ENCODE data around the gene CCDC188.

The CCDC188 gene

GRCh38 chr22:20150381-20151275 lies at the start of gene CCDC188:
Gene CCDC188 (minus strand): TSS chr22:20151055. CDS start chr22:20150986, 69 bp downstream.
- in situ Hi-C loops (cut with HindIII; ENCODE audit: low sequenced_read_pairs): no loop called here

- in situ Hi-C loops (cut with HindIII; ENCODE audit: low sequenced_read_pairs): no loop called here
Measured at GRCh38 chr22:20199906-20200305, 49.1 kb upstream of the CCDC188 start.

- in situ Hi-C loops (cut with HindIII; ENCODE audit: low sequenced_read_pairs): no loop called here
Measured at GRCh38 chr22:20199413-20199842, 48.6 kb upstream of the CCDC188 start.

- in situ Hi-C loops (cut with HindIII; ENCODE audit: low sequenced_read_pairs): no loop called here
Measured at GRCh38 chr22:20198557-20199319, 47.9 kb upstream of the CCDC188 start.

GRCh38 chr22:20197407-20198030 lies 46.7 kb upstream of the CCDC188 start:
- in situ Hi-C loops (cut with HindIII; ENCODE audit: low sequenced_read_pairs): no loop called here

- in situ Hi-C loops (cut with HindIII; ENCODE audit: low sequenced_read_pairs): no loop called here
Measured at GRCh38 chr22:20196094-20196842, 45.4 kb upstream of the CCDC188 start.

GRCh38 chr22:20194681-20195593 lies 44.1 kb upstream of the CCDC188 start:
- in situ Hi-C loops (cut with HindIII; ENCODE audit: low sequenced_read_pairs): no loop called here

- in situ Hi-C loops (cut with HindIII; ENCODE audit: low sequenced_read_pairs): no loop called here
Measured at GRCh38 chr22:20193761-20194494, 43.1 kb upstream of the CCDC188 start.

GRCh38 chr22:20192972-20193760 lies 42.3 kb upstream of the CCDC188 start:
- in situ Hi-C loops (cut with HindIII; ENCODE audit: low sequenced_read_pairs): no loop called here

GRCh38 chr22:20192293-20192971 lies 41.6 kb upstream of the CCDC188 start:
- in situ Hi-C loops (cut with HindIII; ENCODE audit: low sequenced_read_pairs): no loop called here

- in situ Hi-C loops (cut with HindIII; ENCODE audit: low sequenced_read_pairs): no loop called here
Measured at GRCh38 chr22:20191803-20192202, 40.9 kb upstream of the CCDC188 start.

GRCh38 chr22:20191000-20191515 lies 40.2 kb upstream of the CCDC188 start:
- in situ Hi-C loops (cut with HindIII; ENCODE audit: low sequenced_read_pairs): no loop called here

- in situ Hi-C loops (cut with HindIII; ENCODE audit: low sequenced_read_pairs): no loop called here
Measured at GRCh38 chr22:20188567-20188877, 37.7 kb upstream of the CCDC188 start.

- in situ Hi-C loops (cut with HindIII; ENCODE audit: low sequenced_read_pairs): no loop called here
Measured at GRCh38 chr22:20187777-20188566, 37.1 kb upstream of the CCDC188 start.

- in situ Hi-C loops (cut with HindIII; ENCODE audit: low sequenced_read_pairs): no loop called here
Measured at GRCh38 chr22:20186871-20187546, 36.2 kb upstream of the CCDC188 start.

- in situ Hi-C loops (cut with HindIII; ENCODE audit: low sequenced_read_pairs): no loop called here
Measured at GRCh38 chr22:20186183-20186870, 35.5 kb upstream of the CCDC188 start.
